ENCODE data around the gene SCLT1.

Gene SCLT1

GRCh38 chr4:128917781-128918180, 175.6 kb downstream of the SCLT1 start:
- no peak for TF ChIP-seq CTCF (IDR thresholded peaks at IDR 0.05; ENCODE audit: control insufficient read depth, extremely low read depth, insufficient read depth)
- no peak for DNase-seq (ENCODE audit: low read depth)
- H3K4me3 ChIP-seq (ENCODE audit: low read depth, low read length) = no peak overlapping the region

- DNase-seq (ENCODE audit: low read depth) = no peak
- no peak overlapping the region for H3K4me3 ChIP-seq (ENCODE audit: low read depth, low read length)
- TF ChIP-seq CTCF (IDR thresholded peaks at IDR 0.05; ENCODE audit: control insufficient read depth, extremely low read depth, insufficient read depth) = no peak
These were observed 176.5 kb downstream of the SCLT1 start for GRCh38 chr4:128916832-128917231.

- no peak for TF ChIP-seq CTCF (IDR thresholded peaks at IDR 0.05; ENCODE audit: control insufficient read depth, extremely low read depth, insufficient read depth)
- DNase-seq (ENCODE audit: low read depth) = no peak
- no peak overlapping the region for H3K4me3 ChIP-seq (ENCODE audit: low read depth, low read length)
These were observed 177.8 kb downstream of the SCLT1 start for GRCh38 chr4:128915544-128915943.

- DNase-seq (ENCODE audit: low read depth) = no peak
- no peak overlapping the region for H3K4me3 ChIP-seq (ENCODE audit: low read depth, low read length)
- no peak for TF ChIP-seq CTCF (IDR thresholded peaks at IDR 0.05; ENCODE audit: control insufficient read depth, extremely low read depth, insufficient read depth)
These were observed 180.1 kb downstream of the SCLT1 start for GRCh38 chr4:128913228-128913627.

- no peak for TF ChIP-seq CTCF (IDR thresholded peaks at IDR 0.05; ENCODE audit: control insufficient read depth, extremely low read depth, insufficient read depth)
- H3K4me3 ChIP-seq (ENCODE audit: low read depth, low read length) = no peak overlapping the region
- peak; percentile 1 for DNase-seq (ENCODE audit: low read depth)
These were observed 184.6 kb downstream of the SCLT1 start for GRCh38 chr4:128908735-128909134.

GRCh38 chr4:128907981-128908380, 185.4 kb downstream of the SCLT1 start:
- H3K4me3 ChIP-seq (ENCODE audit: low read depth, low read length) = no peak overlapping the region
- no peak for TF ChIP-seq CTCF (IDR thresholded peaks at IDR 0.05; ENCODE audit: control insufficient read depth, extremely low read depth, insufficient read depth)
- DNase-seq (ENCODE audit: low read depth) = no peak

- DNase-seq (ENCODE audit: low read depth) = no peak
- H3K4me3 ChIP-seq (ENCODE audit: low read depth, low read length) = no peak overlapping the region
- no peak for TF ChIP-seq CTCF (IDR thresholded peaks at IDR 0.05; ENCODE audit: control insufficient read depth, extremely low read depth, insufficient read depth)
These were observed 186.8 kb downstream of the SCLT1 start for GRCh38 chr4:128906581-128906980.

All from LNCaP clone FGC (cell line).